GM23248 (cell line): ENCODE data around the gene STAT6. TPM values are rescaled to one million over a fixed set of nuclear protein-coding genes. Genes with fewer than 3 reads are reported as not detected.
A peak's percentile ranks its signal among the peaks of the same experiment; 100 is the strongest.

Experiments
- DNase-seq: peaks from one replicate; pipeline ENCODE4 v3.0.0-alpha.2; 2015
- H2AFZ ChIP-seq: fragments of 200-600 bp; sonication (generic); 2 replicates; pipeline ENCODE4 v1.6.1; 2016; ENCODE audit warnings: antibody characterized with exemption
- H3F3A ChIP-seq: fragments of 200-600 bp; sonication (generic); 2 replicates; pipeline ENCODE4 v1.6.1; 2016; ENCODE audit warnings: mild to moderate bottlenecking, antibody characterized with exemption, mixed run types; ENCODE audit not compliant: insufficient read depth
- H3K27ac ChIP-seq: fragments of 200-600 bp; sonication (generic); 2 replicates; pipeline ENCODE4 v1.5.1; 2016; ENCODE audit warnings: mild to moderate bottlenecking
- H3K27me3 ChIP-seq: fragments of 200-600 bp; sonication (generic); replicated peaks from 2 replicates; pipeline ENCODE4 v1.6.1; 2016; ENCODE audit warnings: mild to moderate bottlenecking; ENCODE audit not compliant: insufficient read depth
- H3K36me3 ChIP-seq: fragments of 200-600 bp; sonication (generic); 2 replicates; pipeline ENCODE4 v1.6.1; 2016; ENCODE audit warnings: low read depth, mild to moderate bottlenecking
- H3K4me1 ChIP-seq: fragments of 200-600 bp; sonication (generic); 2 replicates; pipeline ENCODE4 v1.6.1; 2016; ENCODE audit warnings: mild to moderate bottlenecking; ENCODE audit not compliant: insufficient read depth
- H3K4me2 ChIP-seq: fragments of 200-600 bp; sonication (generic); one replicate; pipeline ENCODE4 v1.6.1; 2016; ENCODE audit warnings: mild to moderate bottlenecking; ENCODE audit not compliant: unreplicated experiment
- H3K4me3 ChIP-seq: fragments of 200-600 bp; sonication (generic); 2 replicates; pipeline ENCODE4 v1.5.1; 2016; ENCODE audit warnings: mild to moderate bottlenecking
- H3K79me2 ChIP-seq: fragments of 200-600 bp; sonication (generic); 2 replicates; pipeline ENCODE4 v1.6.1; 2016; ENCODE audit warnings: mild to moderate bottlenecking; ENCODE audit not compliant: insufficient read depth
- H3K9ac ChIP-seq: fragments of 200-600 bp; sonication (generic); 2 replicates; pipeline ENCODE4 v1.6.1; 2016; ENCODE audit warnings: mild to moderate bottlenecking
- H3K9me2 ChIP-seq: fragments of 200-600 bp; sonication (generic); 2 replicates; pipeline ENCODE4 v1.6.1; 2016; ENCODE audit warnings: mixed run types, mild to moderate bottlenecking, moderate library complexity; ENCODE audit not compliant: insufficient read depth
- H3K9me3 ChIP-seq: fragments of 200-600 bp; sonication (generic); one replicate; pipeline ENCODE4 v1.6.1; 2017; ENCODE audit warnings: low read depth
- H4K20me1 ChIP-seq: fragments of 200-600 bp; sonication (generic); 2 replicates; pipeline ENCODE4 v1.6.0; 2016; ENCODE audit not compliant: insufficient read depth
- EZH2 ChIP-seq: fragments of 200-600 bp; sonication (generic); IDR thresholded peaks from 2 replicates; pipeline ENCODE4 v1.6.1; 2018; ENCODE audit warnings: antibody characterized with exemption, mild to moderate bottlenecking; ENCODE audit not compliant: insufficient read depth, poor library complexity, severe bottlenecking
- EZH2phosphoT487 ChIP-seq: fragments of 200-600 bp; sonication (generic); IDR thresholded peaks from 2 replicates; pipeline ENCODE4 v1.6.1; 2018; ENCODE audit warnings: antibody characterized with exemption, moderate library complexity, mild to moderate bottlenecking, low read depth; ENCODE audit not compliant: insufficient read depth
- WGBS, 2 experiments: methylation state at CpG; one replicate each; pipeline ENCODE4 v1.1.6; 2015 to 2017; ENCODE audit warnings: low lambda C conversion rate in 2 of 2, low coverage in 1 of 2; ENCODE audit errors: missing lambda C conversion rate in 2 of 2; 5-methylcytosine and 5-hydroxymethylcytosine counted together
- in situ Hi-C: fragments of 300-500 bp; cut with MboI; formaldehyde crosslinking; loops from 2 replicates; pipeline ENCODE4 v1.15.0; 2020
- polyA plus RNA-seq: library from polyadenylated mRNA; unstranded; fragments of >200 nt; fragmentation: Nextera tagmentation; extraction: Ambion mirVana; gene quantifications from 2 replicates; pipeline ENCODE4 v1.2.1, GENCODE V29; 2016
- total RNA-seq: library from RNA; depleted of rRNA; stranded (reverse); fragments of >200 nt; shearing (Covaris generic); gene quantifications from 2 replicates; pipeline ENCODE4 v1.2.3, GENCODE V29; 2014

Gene STAT6
- total and polyA plus RNA-seq, 2 experiments from 2014 or later: 70.7 to 103 TPM

DNA sequence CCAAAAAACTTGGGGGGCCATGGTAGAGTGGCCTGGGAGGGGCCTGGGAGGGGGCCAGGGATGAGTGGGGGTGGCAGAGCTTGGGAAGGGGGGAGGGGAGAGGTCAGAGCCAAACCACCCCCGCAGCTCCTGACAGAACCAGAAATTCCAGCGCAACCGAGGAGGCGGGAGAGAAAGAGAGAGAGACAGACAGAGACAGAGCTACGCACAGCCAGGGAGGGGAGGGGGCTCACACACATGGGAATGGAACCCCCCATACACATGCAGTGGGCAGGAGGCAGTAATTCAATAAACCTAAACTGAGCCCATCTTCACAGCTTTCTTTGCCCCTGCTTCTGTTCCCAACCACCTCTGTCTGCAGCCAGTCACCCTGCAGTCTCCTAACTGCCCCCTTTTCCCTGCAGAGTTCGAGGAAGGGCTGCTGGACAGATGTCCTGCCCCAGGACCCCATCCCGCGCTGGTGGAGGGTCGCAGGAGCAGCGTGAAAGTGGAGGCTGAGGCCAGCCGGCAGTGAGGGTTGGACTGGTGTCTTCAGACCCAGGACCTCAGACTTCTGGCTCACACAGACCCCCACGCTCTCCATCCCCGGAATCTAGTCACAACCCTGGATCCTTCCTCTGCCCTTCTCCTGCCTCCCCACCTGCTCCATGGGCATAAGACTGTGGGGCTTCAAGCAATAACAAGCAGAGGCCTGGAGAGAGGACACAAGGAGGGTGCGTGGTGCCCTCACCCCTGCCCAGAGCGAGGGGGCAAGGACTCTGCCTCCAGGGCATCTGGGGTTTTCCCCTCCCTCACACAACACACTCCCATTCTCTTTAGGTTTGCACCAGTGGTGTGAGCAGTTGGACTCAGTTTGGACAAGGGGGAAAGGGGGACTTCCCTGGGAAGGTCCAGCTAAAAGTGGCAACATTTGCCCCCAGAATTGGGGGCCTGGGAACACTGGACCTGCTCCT lies 16.7 kb downstream of the STAT6 start:
- Histone ChIP-seq H3K4me1 (peaks cover 29% of the 10 kb centered on the region), H3K9me2 (no peaks in the 10 kb centered on the region), H3K27ac (peak overlapping the region; percentile 77), H3K4me3 (no peak overlapping the region), H2AFZ (no peak overlapping the region), H3K4me2 (no peak overlapping the region), H3K36me3 (peaks cover 34% of the 10 kb centered on the region), H3K79me2 (peaks cover 38% of the 10 kb centered on the region), H3K9ac (peak overlapping the region; percentile 55), H4K20me1 (no peaks in the 10 kb centered on the region), H3K27me3 (no peaks in the 10 kb centered on the region), H3K9me3 (no peaks in the 10 kb centered on the region), H3F3A (peaks cover 63% of the 10 kb centered on the region)
- TF ChIP-seq EZH2 (no peak), EZH2phosphoT487 (no peak)
- no peak for DNase-seq
- WGBS, 2 experiments: 43 to 46% methylated on average over 15 of the region's 15 CpGs
- in situ Hi-C loops: no loop called here

- Histone ChIP-seq H3K4me1 (peaks cover 26% of the 10 kb centered on the region), H3F3A (peaks cover 54% of the 10 kb centered on the region), H3K9me2 (no peaks in the 10 kb centered on the region), H3K4me2 (peak overlapping the region; percentile 77), H3K79me2 (peaks cover 42% of the 10 kb centered on the region), H3K9ac (peak overlapping the region; percentile 89), H2AFZ (no peak overlapping the region), H3K27ac (peak overlapping the region; percentile 77), H3K27me3 (no peaks in the 10 kb centered on the region), H3K36me3 (peaks cover 34% of the 10 kb centered on the region), H3K4me3 (peak overlapping the region; percentile 10; the same call in 1 of the 2 replicates), H4K20me1 (no peaks in the 10 kb centered on the region), H3K9me3 (no peaks in the 10 kb centered on the region)
- peak; percentile 93 for DNase-seq
- 29 to 44% methylated on average over 17 to 24 of the region's 24 CpGs for WGBS, 2 experiments
- TF ChIP-seq EZH2phosphoT487: no peak
- no peak for TF ChIP-seq EZH2
- in situ Hi-C loops: no loop called here
These were observed 17.6 kb downstream of the STAT6 start for GRCh38 chr12:57093415-57094207.

DNA sequence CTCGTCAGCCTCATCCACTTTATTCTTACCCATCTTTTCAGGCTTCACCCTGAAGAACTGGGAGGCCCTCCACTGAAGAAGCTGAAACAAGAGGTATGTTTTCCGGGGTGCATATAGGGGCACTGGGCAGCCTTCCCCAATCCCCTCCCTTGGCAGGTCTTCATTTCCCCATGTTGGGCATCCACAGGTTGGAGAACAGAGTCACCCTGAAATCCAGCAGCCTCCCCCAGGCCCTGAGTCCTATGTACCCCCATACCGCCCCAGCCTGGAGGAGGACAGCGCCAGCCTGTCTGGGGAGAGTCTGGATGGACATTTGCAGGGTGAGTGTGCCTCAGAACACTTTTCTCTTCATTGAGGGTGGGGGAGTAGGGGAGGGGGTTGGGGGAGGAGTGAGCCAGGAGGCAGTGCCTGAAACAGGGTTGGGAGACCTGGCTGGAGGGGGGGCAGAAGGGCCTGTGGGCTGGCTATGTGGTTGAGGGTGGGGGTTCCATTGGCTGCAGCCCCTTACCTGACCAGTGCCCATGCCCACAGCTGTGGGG lies 18.2 kb downstream of the STAT6 start:
- Histone ChIP-seq H3F3A (peaks cover 51% of the 10 kb centered on the region), H3K27ac (peak overlapping the region; percentile 77), H3K4me2 (peak overlapping the region; percentile 77), H2AFZ (no peak overlapping the region), H3K4me3 (peak overlapping the region; percentile 93), H3K27me3 (no peaks in the 10 kb centered on the region), H3K36me3 (peaks cover 32% of the 10 kb centered on the region), H3K9ac (peak overlapping the region; percentile 89), H3K79me2 (peaks cover 42% of the 10 kb centered on the region), H4K20me1 (no peaks in the 10 kb centered on the region), H3K9me3 (no peaks in the 10 kb centered on the region), H3K4me1 (peaks cover 26% of the 10 kb centered on the region), H3K9me2 (no peaks in the 10 kb centered on the region)
- TF ChIP-seq EZH2phosphoT487 (no peak), EZH2 (no peak)
- WGBS, 2 experiments: 63 to 73% methylated on average over 4 of the region's 4 CpGs
- in situ Hi-C loops: no loop called here
- DNase-seq: no peak

- Histone ChIP-seq H3K4me1 (peaks cover 26% of the 10 kb centered on the region), H3K9ac (peak overlapping the region; percentile 89), H3K4me2 (peak overlapping the region; percentile 31), H3K27ac (peak overlapping the region; percentile 77), H3K27me3 (no peaks in the 10 kb centered on the region), H2AFZ (no peak overlapping the region), H3F3A (peaks cover 46% of the 10 kb centered on the region), H4K20me1 (no peaks in the 10 kb centered on the region), H3K79me2 (peaks cover 42% of the 10 kb centered on the region), H3K9me2 (no peaks in the 10 kb centered on the region), H3K4me3 (peak overlapping the region; percentile 93; the same call in 1 of the 2 replicates), H3K9me3 (no peaks in the 10 kb centered on the region), H3K36me3 (peaks cover 27% of the 10 kb centered on the region)
- in situ Hi-C loops: no loop called here
- TF ChIP-seq EZH2phosphoT487 (no peak), EZH2 (no peak)
- 61 to 64% methylated on average over 5 of the region's 5 CpGs for WGBS, 2 experiments
- no peak for DNase-seq
These were observed 18.7 kb downstream of the STAT6 start for GRCh38 chr12:57092529-57092862.
